Panc1 (cell line): ENCODE measurements around the gene MRPL51. TPM values are rescaled to one million over a fixed set of nuclear protein-coding genes. Genes with fewer than 3 reads are reported as not detected.

Experiments
- ATAC-seq: fragments of 200-7000 bp; cut with Tn5 transposase; 2 replicates; pipeline ENCODE4 v1.9.1; 2020; ENCODE audit warnings: mild to moderate bottlenecking, moderate library complexity
- BruUV-seq: library from RNA; stranded (reverse); fragments of 400-500 nt; replicated peaks from 2 replicates; lab custom pipeline; 2021; lab: Mats Ljungman, UMichigan
- CTCF ChIA-PET: fragments of 300-600 bp; sonication (Branson Sonifier 250); formaldehyde crosslinking; loops from one replicate; lab custom pipeline; 2022; ENCODE audit warnings: antibody characterized with exemption; lab: Charles Lee
- POLR2A ChIA-PET: fragments of 300-600 bp; sonication (Branson Sonifier 250); formaldehyde crosslinking; loops from one replicate; lab custom pipeline; 2022; ENCODE audit warnings: antibody characterized with exemption; lab: Charles Lee
- DNase-seq: peaks from one replicate; pipeline ENCODE4 v3.0.0-alpha.2; 2010; ENCODE audit warnings: low read depth, low spot score
- H3K27ac ChIP-seq: 2 replicates; pipeline ENCODE4 v1.5.1; 2011; ENCODE audit warnings: mild to moderate bottlenecking, low read length, inconsistent platforms
- H3K27me3 ChIP-seq: fragments of 200-500 bp; sonication (Bioruptor generic); 2 replicates; pipeline ENCODE4 v1.6.0; 2014; ENCODE audit warnings: low read length, inconsistent platforms; ENCODE audit not compliant: control insufficient read depth, insufficient read depth
- H3K36me3 ChIP-seq: fragments of 200-500 bp; sonication (Bioruptor generic); 2 replicates; pipeline ENCODE4 v1.5.1; 2014; ENCODE audit warnings: inconsistent platforms, mild to moderate bottlenecking, low read length, moderate library complexity; ENCODE audit not compliant: control insufficient read depth, insufficient read depth
- H3K4me1 ChIP-seq: 2 replicates; pipeline ENCODE4 v1.5.1; 2011; ENCODE audit warnings: inconsistent platforms, mild to moderate bottlenecking, low read length, moderate library complexity; ENCODE audit not compliant: control insufficient read depth, insufficient read depth
- H3K4me3 ChIP-seq, 2 experiments: 2 replicates each; pipeline ENCODE4 v1.5.1; 2011 to 2012; ENCODE audit warnings: low read depth in 2 of 2, low read length in 2 of 2, mild to moderate bottlenecking in 2 of 2, inconsistent platforms in 1 of 2, moderate library complexity in 1 of 2
- H3K9me3 ChIP-seq: fragments of 200-500 bp; sonication (Bioruptor generic); 2 replicates; pipeline ENCODE4 v1.5.1; 2014; ENCODE audit warnings: low read depth, mild to moderate bottlenecking, inconsistent platforms, low read length, moderate library complexity; ENCODE audit not compliant: control insufficient read depth, insufficient read depth
- POLR2AphosphoS5 ChIP-seq: IDR thresholded peaks from 2 replicates; pipeline ENCODE4 v1.6.1; 2012; ENCODE audit warnings: mild to moderate bottlenecking, low read depth, low read length, moderate library complexity
- SIN3A ChIP-seq: IDR thresholded peaks from 2 replicates; pipeline ENCODE4 v1.6.1; 2012; ENCODE audit warnings: low read depth, mild to moderate bottlenecking, low read length, moderate library complexity, borderline replicate concordance; ENCODE audit not compliant: insufficient read depth
- TCF7L2 ChIP-seq: IDR thresholded peaks from 2 replicates; pipeline ENCODE4 v1.6.1; 2011; ENCODE audit warnings: mild to moderate bottlenecking, low read depth, low read length, inconsistent platforms
- in situ Hi-C: cut with HindIII; loops from 2 replicates; pipeline ENCODE4 v1.10.0; 2016; ENCODE audit warnings: low sequenced_read_pairs, low pct_unique_long_range_greater_than_20kb
- intact Hi-C: fragments of 100-400 bp; cut with micrococcal nuclease; formaldehyde crosslinking; loops from one replicate; pipeline ENCODE4 v1.10.0; 2022; ENCODE audit not compliant: unreplicated experiment
- total RNA-seq: library from RNA; stranded (reverse); gene quantifications from one replicate; pipeline ENCODE4 v1.2.1, GENCODE V29; 2021; ENCODE audit not compliant: unreplicated experiment
- TF ChIP-seq, protein P1 (sequence below), 2 experiments: IDR thresholded peaks; 2 replicates each; pipeline ENCODE4 v1.6.1; 2011 to 2012; ENCODE audit warnings: low read depth in 2 of 2, control low read depth in 1 of 2, low read length in 1 of 2, mild to moderate bottlenecking in 1 of 2, moderate library complexity in 1 of 2; ENCODE audit not compliant: insufficient read depth in 1 of 2
- TF ChIP-seq, protein P2 (sequence below): fragments of 450-650 bp; IDR thresholded peaks from 2 replicates; pipeline ENCODE4 v1.5.1; 2017; ENCODE audit warnings: mild to moderate bottlenecking

MRPL51 gene
- total RNA-seq, 1 experiment from 2014 or later, result 194 TPM

DNA sequence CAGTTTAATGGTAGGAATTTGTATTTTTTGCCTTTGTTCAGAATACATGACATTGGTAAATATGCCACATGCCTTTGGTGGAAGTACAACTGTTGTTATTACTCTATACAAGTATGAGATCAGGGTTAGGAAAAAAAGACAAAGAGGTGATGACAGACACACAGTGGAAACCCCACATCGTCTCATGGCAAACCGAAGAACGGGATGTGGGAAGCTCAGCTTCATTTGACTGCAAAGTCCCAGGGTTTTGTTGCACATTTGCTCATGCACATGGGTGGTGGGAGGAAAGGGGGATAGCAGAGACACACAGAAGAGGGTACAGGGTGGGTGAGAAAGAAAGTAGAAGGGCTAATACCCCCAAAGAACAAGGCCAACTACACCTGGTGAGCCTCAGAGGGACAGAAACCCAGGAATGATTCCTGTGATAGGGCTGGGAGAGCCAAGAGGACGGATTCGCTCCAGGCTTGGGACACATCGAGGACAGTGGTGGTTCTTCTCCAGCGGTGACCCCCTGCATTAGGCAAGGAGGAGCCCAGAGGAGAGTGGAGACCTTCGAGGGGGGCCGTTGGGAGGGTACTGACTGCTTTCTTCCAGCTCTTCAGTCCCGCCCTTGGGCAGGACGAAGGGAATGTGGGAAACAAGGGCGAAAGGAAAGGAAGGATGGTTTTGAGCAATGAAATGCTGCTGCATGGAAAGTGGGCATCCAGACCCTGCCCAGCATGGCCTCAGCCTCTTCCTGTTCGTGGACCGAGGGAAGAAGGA, 30.6 kb downstream of the MRPL51 start:
- Histone ChIP-seq H3K4me3 (no peak overlapping the region), H3K4me1 (no peaks in the 10 kb centered on the region), H3K36me3 (no peaks in the 10 kb centered on the region; the same call in 1 of the 2 replicates), H3K9me3 (no peaks in the 10 kb centered on the region), H3K27me3 (no peaks in the 10 kb centered on the region), H3K27ac (no peak overlapping the region)
- ChIA-PET POLR2A (no interaction called here), CTCF (no interaction called here)
- intact Hi-C loops (no loop called here), in situ Hi-C loops (no loop called here)
- no peak for DNase-seq
- no TSS peak for BruUV-seq
- ATAC-seq, result no peak
- TF ChIP-seq POLR2AphosphoS5 (no peak), SIN3A (no peak), TCF7L2 (no peak)
- TF ChIP-seq, protein P1, sequence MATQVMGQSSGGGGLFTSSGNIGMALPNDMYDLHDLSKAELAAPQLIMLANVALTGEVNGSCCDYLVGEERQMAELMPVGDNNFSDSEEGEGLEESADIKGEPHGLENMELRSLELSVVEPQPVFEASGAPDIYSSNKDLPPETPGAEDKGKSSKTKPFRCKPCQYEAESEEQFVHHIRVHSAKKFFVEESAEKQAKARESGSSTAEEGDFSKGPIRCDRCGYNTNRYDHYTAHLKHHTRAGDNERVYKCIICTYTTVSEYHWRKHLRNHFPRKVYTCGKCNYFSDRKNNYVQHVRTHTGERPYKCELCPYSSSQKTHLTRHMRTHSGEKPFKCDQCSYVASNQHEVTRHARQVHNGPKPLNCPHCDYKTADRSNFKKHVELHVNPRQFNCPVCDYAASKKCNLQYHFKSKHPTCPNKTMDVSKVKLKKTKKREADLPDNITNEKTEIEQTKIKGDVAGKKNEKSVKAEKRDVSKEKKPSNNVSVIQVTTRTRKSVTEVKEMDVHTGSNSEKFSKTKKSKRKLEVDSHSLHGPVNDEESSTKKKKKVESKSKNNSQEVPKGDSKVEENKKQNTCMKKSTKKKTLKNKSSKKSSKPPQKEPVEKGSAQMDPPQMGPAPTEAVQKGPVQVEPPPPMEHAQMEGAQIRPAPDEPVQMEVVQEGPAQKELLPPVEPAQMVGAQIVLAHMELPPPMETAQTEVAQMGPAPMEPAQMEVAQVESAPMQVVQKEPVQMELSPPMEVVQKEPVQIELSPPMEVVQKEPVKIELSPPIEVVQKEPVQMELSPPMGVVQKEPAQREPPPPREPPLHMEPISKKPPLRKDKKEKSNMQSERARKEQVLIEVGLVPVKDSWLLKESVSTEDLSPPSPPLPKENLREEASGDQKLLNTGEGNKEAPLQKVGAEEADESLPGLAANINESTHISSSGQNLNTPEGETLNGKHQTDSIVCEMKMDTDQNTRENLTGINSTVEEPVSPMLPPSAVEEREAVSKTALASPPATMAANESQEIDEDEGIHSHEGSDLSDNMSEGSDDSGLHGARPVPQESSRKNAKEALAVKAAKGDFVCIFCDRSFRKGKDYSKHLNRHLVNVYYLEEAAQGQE (IDR thresholded peaks at IDR 0.05; ENCODE audit: insufficient read depth in 1 of 2, low read depth in 2 of 2, low read length in 1 of 2), result no peak
- TF ChIP-seq, protein P2, sequence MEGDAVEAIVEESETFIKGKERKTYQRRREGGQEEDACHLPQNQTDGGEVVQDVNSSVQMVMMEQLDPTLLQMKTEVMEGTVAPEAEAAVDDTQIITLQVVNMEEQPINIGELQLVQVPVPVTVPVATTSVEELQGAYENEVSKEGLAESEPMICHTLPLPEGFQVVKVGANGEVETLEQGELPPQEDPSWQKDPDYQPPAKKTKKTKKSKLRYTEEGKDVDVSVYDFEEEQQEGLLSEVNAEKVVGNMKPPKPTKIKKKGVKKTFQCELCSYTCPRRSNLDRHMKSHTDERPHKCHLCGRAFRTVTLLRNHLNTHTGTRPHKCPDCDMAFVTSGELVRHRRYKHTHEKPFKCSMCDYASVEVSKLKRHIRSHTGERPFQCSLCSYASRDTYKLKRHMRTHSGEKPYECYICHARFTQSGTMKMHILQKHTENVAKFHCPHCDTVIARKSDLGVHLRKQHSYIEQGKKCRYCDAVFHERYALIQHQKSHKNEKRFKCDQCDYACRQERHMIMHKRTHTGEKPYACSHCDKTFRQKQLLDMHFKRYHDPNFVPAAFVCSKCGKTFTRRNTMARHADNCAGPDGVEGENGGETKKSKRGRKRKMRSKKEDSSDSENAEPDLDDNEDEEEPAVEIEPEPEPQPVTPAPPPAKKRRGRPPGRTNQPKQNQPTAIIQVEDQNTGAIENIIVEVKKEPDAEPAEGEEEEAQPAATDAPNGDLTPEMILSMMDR, result no peak

DNA sequence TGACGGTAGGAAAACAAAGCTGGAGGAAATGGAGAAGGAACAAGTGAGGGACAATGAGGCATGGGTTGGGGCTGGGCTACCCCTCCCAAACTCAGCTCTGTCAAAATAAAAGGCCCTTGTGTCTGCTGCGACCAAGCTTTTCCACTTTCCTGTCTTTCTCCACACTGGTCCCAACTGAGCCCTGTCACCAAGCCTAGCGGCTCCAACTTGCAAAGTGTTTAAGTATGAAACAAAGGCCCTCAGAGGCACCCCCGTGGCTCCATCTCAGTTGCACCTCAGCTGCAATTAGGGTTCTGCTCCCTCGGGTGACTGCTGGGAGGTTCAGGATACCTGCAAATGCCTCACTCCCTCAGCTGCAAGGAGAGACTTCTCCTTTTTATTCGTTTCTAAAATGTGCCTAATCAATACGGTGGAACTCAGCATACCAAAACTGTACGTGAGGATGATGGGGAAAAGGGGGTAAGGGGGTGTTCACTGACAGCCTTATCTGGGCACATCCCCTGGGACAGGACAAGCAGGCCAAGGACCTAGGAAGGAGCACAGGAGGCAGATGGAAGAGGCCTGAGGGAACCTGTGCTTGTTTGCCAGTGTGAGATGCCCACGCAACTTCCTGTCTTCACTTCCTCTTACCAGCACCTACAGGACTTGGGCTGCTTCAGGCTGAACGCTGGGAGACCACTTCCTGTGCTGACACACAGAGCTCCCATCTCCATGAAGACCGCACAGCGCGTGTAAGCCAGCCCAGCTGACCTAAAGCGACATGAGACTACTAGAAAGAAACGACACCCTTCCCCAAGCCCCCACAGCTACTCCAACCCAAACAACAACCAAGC, 31.4 kb downstream of the MRPL51 start:
- Histone ChIP-seq H3K36me3 (no peaks in the 10 kb centered on the region; the same call in 1 of the 2 replicates), H3K27ac (no peak overlapping the region), H3K4me1 (no peaks in the 10 kb centered on the region), H3K27me3 (no peaks in the 10 kb centered on the region), H3K4me3 (no peak overlapping the region), H3K9me3 (no peaks in the 10 kb centered on the region)
- no peak for ATAC-seq
- in situ Hi-C loops, result no loop called here
- ChIA-PET POLR2A (no interaction called here), CTCF (no interaction called here)
- no peak for DNase-seq
- no TSS peak for BruUV-seq
- TF ChIP-seq SIN3A, result no peak
- no peak for TF ChIP-seq POLR2AphosphoS5
- intact Hi-C loops, result no loop called here
